GM21529 (cell line): Measurements from ENCODE around the gene TTLL11.

ENCODE experiments used
- ATAC-seq: cut with Tn5 transposase; IDR thresholded peaks from one replicate; pipeline ENCODE4 v1.9.1; 2021; ENCODE audit not compliant: unreplicated experiment

TTLL11 gene

DNA sequence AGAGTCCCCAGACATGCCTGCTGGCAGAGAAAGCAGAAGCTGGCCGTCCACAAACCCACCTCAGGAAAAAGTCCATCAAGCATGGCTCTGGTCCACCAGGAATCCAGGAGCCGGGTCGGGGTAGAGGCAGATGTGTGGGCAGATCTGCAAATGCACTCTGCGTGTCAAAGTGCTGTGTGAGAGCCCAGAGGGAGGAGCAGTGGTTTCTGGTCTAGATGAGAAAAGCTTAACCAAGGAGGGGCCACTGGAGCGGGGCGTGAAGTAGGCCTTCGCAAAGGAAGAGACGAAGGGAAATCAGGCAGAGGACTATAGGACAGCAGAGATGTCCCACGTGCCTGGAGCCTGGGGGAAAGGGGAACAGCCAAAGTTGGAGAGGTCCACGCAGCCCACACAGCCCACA, 40.0 kb downstream of the TTLL11 start:
- ATAC-seq: no peak

DNA sequence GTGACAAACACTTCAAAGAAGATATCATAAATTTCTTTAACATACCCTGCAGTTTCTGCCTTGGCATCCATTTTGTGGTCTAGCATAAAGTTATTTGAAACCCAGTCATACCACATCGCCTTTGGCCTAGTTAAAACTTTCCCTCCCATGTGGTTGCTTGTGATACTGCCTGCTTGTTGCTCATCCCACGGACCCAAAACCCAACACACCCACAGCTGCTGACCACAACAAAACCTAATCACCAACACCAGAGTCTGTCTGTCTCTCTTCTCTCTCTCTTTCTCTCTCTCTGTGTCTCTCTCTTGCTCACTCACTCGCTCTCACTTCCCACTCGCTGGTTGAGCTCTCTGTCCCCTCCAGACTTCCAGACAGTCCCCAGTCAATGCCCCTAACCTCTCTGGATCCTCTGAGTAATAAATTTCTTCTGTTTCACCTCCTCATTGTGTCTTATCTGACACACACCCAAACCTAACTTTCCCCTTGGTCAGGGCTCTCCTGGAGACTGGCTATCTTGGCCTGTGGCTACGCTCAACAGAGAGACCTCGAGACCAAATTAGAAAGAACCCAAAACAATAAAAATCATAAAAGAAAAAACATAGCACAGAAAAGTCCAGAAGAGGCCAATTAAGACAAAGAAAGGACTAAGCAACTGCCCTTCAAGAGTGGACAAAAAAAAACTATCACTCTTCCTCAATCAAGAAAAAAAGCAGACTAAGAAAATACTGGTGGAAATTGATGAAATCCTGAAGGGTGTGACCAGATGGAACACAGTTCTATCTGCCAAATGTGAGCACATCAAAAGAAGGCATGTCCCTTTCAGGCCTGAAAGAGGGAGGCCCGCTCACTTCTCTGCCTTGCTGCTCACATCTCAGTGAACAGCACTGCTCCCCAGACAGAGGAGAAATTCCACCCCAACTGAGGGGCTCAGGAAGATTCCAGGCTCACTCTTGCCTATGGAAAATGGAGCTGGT, 41.5 kb downstream of the TTLL11 start:
- peak; percentile 59 for ATAC-seq

- ATAC-seq: no peak
Measured at GRCh38 chr9:122050167-122050566, 42.9 kb downstream of the TTLL11 start.

DNA sequence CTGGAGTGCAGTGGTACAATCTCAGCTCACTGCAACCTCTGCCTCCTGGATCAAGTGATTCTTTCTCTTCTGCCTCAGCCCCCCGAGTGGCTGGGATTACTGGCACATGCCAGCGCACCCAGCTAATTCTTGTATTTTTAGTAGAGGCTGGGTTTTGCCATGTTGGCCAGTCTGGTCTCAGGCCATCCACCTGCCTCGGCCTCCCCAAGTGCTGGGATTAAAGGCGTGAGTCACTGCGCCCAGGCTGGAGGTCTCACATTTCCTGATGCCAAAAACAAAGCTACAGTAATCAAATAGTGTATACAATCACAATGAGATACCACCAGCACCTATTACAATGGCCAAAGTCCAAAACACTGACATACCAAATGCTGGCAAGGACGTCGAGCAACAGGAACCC, 51.1 kb downstream of the TTLL11 start:
- ATAC-seq: no peak

DNA sequence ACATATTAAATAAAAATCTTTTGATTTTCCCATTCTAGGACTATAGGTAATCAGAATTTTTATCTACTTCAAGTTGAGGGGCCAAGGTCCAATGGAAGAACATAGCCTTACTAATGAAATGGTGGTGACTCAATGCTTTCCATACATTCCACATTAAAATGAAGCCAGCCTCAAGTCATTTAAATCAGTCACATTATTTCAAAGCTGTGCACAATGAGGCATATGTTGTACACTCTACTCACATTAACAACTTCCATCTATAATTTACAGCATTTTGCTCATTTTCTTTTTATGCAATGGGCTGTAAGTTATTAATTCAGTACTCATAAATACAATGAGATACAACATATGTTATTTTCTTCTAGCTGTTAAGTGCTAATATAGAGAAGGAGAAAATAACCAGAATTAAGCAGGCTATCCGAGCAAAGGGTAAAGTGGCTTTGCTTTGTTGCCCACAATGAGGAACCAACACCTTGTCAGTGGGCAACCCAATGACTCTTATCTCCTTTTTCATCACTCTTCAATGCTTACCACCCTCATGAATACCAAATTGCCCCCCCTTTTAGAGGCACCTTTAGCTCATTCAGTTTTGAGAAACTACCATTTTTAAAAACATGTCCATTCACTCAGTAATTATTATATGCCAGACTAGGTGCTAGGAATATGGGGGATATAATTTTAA, 52.4 kb downstream of the TTLL11 start:
- no peak for ATAC-seq

- no peak for ATAC-seq
Measured at GRCh38 chr9:122039234-122039633, 53.9 kb downstream of the TTLL11 start.

- ATAC-seq: no peak
Measured at GRCh38 chr9:122036988-122037387, 56.1 kb downstream of the TTLL11 start.

DNA sequence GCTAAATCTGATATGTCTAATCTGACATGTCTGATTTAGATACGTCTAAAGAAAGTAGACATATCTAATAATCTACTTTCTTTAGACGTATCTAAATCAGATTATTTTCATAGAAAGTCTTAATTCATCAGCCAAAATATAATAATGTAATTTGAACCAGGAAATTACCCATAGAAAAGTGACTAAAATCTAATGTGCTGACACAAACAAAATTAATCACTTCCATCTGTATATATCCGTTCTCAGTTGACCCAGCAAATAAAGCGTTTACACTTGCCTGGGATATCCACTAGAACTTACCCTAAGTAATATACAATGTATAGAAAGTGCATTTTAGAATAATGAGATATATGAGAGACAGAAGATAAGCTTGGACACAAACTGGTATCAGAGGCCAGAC, 56.7 kb downstream of the TTLL11 start:
- no peak for ATAC-seq

- no peak for ATAC-seq
Measured at GRCh38 chr9:122033775-122034373, 59.2 kb downstream of the TTLL11 start.

GRCh38 chr9:122032346-122032745, 60.8 kb downstream of the TTLL11 start:
- no peak for ATAC-seq

GRCh38 chr9:122031776-122032175, 61.3 kb downstream of the TTLL11 start:
- no peak for ATAC-seq

DNA sequence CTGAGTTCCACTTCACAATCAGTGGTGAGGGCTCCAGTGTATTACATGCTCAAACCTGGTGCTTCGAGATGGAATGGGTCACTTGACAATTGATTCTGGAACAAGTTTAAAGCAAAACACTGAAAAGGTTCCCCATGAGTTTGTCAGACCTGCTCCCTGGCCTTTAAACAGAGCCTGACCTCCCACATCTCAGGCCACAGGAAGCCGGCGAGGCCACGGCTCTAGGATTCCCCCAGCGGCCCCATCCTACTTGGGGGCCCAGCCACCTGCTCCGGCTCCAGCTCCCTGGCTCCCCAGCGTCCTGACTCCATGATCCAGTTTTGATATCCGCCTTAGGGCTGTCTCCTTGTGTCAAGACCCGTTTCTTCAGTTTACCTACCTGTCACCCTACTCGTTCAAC, 62.0 kb downstream of the TTLL11 start:
- ATAC-seq: no peak

DNA sequence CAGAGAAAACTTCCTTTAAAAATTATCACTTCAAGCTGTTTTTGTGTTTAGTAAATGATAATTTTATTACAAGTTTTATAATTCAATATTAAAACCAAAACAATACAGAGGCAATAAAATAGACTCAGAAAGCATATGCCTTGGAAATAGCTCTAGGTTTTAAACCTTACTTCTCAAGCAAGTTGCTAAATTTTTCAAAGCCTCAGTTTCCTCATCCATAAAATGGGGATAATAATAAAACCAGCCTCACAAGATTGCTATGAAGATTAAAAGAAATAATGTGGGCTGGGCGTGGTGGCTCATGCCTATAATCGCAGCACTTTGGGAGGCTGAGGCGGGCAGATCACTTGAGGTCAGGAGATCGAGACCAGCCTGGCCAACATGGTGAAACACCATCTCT, 62.8 kb downstream of the TTLL11 start:
- no peak for ATAC-seq

GRCh38 chr9:122029898-122030297, 63.2 kb downstream of the TTLL11 start:
- no peak for ATAC-seq

DNA sequence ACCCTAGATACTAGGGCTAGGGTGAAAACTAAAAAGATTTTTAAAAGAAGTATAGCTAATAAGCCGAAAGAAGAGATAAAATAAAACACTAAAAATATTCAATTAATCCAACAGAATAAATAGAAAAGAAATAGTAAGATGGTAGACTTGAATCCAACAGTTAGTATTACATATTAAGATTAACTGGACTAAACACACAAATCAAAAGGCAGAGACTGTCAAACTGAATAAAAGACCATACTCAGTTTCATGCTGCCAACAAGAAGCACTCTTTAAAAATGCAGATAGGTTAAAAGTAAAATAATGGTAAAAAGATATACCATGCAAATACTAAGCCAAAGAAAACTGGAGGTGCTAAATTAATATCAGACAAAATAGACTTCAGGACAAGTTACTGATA, 65.0 kb downstream of the TTLL11 start:
- no peak for ATAC-seq

- no peak for ATAC-seq
Measured at GRCh38 chr9:122020398-122020797, 72.7 kb downstream of the TTLL11 start.

GRCh38 chr9:122016744-122017143, 76.4 kb downstream of the TTLL11 start:
- no peak for ATAC-seq

DNA sequence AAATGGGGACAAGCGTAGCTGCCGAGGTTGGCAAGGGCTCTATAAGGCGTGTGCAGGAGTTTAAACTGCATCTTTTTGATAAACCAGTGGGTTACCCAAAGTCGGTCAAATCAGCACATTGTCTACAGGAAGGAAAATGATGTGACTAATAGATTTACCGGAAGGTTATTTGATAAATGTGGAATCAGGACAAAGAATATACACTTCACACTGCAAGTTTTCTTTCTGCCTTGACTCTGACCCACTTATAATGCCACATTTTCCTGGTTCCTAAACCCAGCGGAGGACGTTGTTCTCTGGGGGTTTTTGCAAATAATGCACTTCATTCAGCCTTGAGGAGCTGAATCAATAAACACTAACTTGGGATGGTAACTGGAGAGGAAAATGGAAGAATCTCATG, 76.8 kb downstream of the TTLL11 start:
- ATAC-seq: no peak

- no peak for ATAC-seq
Measured at GRCh38 chr9:122015170-122015821, 77.8 kb downstream of the TTLL11 start.

DNA sequence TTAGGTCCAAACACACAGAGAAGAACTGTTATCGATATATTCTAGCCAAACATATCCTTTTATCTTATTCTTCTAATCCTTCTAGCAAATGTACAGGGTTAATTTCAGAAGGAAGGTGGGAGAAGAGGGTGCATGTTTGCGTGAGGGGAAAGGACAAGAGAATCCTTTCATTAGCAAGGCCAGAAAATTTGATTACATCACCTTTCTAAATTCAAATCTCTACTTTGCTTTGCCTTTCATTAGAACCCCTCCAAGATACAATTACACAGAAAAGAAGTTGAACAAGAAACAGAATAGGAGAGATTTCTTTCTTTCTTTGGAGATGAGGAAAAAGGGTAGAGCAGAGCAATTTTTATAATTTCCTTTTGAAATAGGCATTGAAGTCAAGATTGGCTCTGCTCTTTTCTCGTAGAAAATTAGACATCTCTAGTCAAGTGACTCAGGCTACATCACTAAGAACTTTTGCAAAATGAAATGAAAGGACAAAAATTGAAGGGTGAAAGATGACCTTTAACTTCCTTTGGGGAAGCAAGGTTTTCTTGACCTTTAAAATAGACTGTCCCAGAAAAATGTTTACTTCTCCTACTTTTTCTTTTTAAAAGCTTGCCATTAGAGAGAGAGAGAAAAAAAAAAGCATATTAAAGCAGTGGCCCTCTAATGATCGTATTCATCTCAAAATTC, 81.2 kb downstream of the TTLL11 start:
- ATAC-seq: no peak

DNA sequence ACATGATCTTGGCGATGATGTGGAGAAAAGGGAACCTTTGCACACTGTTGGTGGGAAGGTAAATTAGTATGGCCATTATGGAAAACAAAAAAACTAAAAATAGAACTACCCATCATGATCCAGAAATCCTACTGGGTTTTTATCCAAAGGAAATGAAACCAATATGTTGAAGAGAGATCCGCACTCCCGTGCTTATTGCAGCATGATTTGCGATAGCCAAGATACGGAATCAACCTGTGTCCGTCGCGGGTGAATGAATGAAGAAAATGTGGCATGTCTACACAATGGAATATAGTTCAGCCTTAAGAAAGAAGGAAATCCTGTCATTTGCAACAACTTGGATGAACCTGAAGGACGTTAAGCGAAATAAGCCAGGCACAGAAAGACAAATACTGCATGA, 84.5 kb downstream of the TTLL11 start:
- ATAC-seq: no peak
